Activated T-cell treated with anti-CD3 and anti-CD28 coated beads for 4 hours (primary cell): ENCODE measurements around the gene GRID1.
"Not testable (repeated sequence)": the region's sequence is repeated elsewhere in the genome, so short reads cannot be mapped to it uniquely, and the experiment has no call there.

Experiments
- DNase-seq: peaks from one replicate; pipeline ENCODE4 v3.0.0-alpha.2; 2020

GRID1 gene

DNA sequence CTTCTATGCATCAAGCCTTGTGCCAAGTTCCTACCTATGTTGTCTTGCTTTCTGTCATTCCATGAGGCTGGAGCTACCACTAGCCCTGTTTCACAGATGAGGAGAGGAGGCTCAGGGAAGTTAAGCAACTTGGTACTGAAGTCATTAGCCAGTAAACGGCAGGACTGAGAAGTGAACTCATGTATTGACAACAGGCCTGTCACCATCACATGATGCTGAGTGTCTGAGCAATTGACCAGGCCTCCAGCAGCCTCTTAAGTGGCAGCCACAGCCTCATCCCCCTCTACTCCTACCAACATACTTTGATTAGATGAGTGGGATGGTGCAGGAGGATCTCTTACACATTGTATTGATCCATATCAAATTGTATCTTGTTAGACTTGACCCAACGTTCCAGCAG is 317.6 kb downstream of the GRID1 start:
- no peak for DNase-seq

GRCh38 chr10:86048571-86048970 is 318.0 kb downstream of the GRID1 start:
- no peak for DNase-seq

DNA sequence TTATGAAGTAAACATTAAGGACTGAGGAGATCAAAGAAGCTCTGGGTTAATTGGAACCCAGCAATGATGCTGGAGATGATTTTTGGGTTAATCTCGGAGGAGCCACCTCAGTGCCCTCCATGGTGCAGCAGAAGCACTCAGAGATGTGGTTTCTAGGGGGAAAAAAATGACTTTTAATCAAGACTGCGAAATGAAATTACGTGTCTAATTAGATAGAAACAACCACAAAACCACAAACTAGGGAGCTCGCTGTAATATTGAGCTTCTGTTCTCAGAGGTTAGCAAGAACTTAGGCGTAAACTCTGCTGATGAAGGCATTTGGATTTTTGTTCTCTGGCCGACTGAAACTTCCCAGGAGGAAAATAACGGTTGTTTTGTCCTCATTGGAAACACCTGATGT is 319.0 kb downstream of the GRID1 start:
- no peak for DNase-seq

GRCh38 chr10:86046845-86047460 is 319.6 kb downstream of the GRID1 start:
- DNase-seq: no peak

DNA sequence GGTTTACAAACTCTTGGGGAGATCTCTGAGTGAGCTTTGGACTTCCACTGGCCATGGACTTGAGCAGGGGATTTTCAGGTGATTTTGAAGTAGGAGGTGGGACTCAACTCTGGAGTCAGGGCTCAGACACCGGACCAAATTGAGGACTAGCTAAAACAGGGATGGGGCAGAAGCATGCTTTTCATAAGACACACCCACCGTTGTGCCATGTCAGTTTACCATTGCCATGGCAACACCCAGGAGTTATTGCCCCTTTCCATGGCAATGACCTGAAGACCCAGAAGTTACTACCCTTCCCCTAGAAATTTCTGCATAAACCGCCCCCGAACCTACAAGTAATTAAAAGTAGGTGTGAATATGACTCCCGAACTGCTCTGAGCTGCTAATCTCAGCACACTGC is 320.7 kb downstream of the GRID1 start:
- DNase-seq: no peak

DNA sequence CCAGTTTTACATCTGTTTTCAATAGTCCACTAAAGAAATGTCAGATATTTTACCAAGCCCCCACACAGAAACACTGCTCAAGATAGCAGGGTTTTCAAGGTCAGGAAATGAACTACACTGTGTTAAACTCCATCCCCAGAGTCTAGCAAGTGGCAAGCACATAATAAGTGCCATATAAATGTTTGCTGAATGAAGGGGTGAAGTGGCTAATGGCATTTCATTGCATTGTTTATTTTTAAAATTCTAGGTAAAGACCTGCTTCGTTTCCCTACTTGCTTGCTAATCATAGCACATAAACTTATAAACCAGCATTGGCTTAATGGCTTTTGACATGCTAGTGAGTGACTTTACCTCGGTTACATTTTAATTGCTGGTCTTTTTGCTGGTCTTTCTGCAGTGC is 322.6 kb downstream of the GRID1 start:
- no peak for DNase-seq

GRCh38 chr10:86043236-86043635 is 323.4 kb downstream of the GRID1 start:
- DNase-seq: no peak

GRCh38 chr10:86042161-86042560 is 324.4 kb downstream of the GRID1 start:
- no peak for DNase-seq

DNA sequence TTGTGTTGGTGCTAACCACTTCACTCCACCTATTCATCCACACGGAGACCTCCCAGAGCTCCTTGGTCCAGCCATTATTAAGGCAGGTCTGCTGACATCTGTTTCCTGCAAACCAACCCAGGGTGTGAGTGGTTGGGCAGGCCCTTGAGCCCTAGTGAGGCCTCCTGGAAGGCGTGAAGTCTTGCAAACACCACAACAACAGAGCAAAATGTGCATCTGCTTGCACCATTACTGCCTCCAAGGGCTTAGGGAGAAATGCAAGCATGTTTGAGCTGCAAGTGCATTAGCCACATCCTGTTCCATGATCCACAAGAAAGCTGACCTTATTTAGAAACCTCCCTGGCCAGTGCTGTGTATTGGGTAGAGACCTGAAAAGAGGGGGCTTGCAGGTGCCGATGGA is 325.5 kb downstream of the GRID1 start:
- DNase-seq: no peak

DNA sequence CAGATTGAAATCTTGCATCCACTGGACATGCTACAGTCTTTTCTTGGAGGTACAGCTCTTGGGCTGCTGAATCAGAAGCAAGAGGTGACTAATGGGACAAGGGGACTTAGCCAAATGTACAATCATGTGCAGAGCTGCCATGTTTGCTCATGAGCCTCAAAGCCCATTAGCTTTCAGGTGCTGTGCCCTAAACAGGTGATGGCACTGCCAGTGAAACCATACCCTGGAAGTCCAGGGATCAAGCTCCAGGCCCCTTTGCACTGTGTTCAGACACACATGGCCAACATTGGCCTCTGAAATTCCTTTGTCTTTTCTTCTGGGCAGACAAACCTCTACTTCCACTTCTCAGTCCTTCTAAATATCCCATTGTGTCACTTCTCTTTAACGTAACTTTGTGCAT is 328.2 kb downstream of the GRID1 start:
- no peak for DNase-seq

GRCh38 chr10:86037096-86037495 is 329.5 kb downstream of the GRID1 start:
- no peak for DNase-seq

GRCh38 chr10:86036544-86036831 is 330.1 kb downstream of the GRID1 start:
- DNase-seq: no peak

- no peak for DNase-seq
These were observed 330.6 kb downstream of the GRID1 start for GRCh38 chr10:86035791-86036543.

DNA sequence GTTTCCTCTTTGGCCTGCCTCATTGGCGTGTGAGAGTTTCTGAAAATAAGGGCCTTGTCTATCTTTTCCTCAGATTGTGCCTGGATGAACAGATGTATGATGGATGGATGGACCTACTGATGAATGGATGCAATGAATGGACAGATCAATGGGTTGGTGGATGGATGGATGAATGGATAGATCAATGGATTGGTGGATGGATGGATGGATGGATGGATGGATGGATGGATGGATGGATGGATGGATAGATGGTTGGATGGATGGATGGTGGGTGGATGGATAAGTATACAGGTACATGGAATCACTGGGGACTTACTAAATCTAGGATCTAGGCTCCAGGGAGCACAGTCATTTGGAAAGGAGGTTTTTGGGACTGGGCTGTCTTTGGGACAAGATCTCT is 331.9 kb downstream of the GRID1 start:
- no peak for DNase-seq

- DNase-seq: no peak
These were observed 333.0 kb downstream of the GRID1 start for GRCh38 chr10:86033581-86033980.

DNA sequence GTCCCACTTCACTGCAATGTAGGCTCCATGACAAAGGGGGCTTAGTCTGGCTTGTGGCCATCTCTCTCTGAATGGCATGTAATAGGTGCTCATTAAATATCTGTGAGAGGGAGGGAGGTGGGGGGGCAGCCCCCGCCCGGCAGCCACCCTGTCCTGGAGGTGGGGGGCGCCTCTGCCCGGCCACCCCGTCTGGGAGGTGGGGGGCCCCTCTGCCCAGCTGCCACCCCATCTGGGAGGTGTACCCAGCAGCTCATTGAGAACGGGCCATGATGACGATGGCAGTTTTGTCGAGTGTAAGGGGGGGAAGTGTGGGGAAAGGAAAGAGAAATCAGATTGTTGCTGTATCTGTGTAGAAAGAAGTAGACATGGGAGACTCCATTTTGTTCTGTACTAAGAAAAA is 334.5 kb downstream of the GRID1 start:
- DNase-seq: not testable (repeated sequence)

- no peak for DNase-seq
These were observed 336.3 kb downstream of the GRID1 start for GRCh38 chr10:86030312-86030711.

GRCh38 chr10:86027346-86027745 is 339.2 kb downstream of the GRID1 start:
- no peak for DNase-seq

DNA sequence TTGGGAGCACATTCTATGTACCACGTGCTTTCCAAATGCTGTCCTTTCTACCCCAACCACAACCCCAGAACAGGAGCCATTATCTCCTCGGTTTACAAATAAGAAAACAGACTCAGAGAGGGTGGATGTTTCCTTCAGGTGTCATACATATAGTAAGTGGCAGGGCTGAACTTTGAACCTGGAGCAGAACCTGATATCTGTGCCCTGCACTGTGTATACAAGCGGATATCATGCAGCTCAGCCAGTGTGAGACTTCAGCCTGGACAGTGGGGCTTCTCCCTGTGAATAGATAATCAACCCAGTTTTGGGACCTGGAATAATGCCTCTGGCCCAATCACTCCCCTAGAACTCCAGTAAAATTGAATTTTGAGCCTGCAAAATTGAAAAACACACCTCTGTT is 341.1 kb downstream of the GRID1 start:
- no peak for DNase-seq

DNA sequence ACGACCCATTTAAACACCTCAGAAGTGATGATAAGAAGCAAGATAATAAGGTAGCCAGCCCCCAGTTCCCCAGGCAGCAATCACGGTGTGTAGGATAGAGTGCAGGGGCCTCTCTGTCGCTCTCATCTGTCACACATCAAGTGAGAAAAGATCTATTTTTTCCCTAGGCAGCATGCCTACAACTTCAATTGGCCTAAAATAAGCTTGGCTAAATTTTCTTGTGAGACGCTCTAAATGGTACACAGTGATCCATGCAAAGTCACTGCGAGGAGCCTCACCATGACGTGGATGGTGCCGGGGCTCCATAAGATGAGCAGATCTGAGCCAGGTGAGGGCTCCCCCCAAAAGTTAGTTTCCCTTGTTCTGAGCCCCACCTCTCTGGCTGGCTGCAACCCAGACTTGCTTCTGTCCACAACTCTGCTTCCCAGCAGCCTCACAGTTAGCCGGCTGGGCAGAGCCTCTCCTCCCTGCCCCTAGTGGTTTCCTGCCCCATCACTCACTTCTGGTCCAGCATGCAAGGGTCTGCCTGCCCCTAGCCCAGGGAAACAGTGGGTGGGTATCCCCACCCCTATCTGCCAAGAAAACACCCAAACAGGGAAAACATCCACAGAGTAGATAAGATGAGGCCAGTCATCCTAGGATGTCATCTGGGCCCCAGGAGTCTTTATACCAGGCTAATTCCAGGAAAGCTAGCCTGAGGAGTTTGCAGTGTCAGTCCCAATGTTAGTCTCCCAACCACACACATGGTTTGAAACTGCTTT is 342.1 kb downstream of the GRID1 start:
- no peak for DNase-seq

DNA sequence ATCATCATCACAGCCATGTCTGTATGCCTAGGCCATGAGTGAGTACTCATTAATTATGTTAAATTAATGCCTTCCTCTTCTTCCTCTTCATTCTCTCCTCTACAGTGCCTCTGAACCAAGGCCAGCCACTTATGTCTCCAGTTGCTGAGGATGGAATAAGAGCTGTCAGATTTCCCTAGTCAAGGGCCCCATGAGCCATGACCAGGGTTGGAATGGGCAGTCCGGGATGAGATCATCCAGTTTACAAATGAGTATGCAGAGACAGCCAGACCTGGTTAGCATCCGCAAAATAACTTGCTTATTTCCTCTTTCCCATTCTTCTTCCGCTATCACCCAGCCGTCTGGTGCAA is 342.7 kb downstream of the GRID1 start:
- DNase-seq: no peak

DNA sequence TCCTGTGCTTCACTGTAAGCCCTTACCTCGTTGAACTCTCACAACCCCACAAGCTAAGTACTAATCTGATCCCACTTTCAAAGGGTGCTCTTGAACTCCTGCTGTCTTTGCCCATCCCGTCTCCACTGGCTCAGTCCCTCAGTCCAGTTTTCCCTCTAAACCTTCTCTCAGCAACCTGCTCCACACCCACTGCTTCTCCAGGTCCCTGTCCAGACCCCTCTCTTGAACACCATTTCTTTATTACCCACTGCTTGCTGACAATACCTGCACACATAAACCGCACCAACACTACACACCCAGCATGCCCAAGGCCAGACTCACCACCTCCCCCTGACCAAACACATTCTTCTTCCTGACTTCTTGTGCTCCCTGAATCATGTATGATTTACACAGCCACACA is 343.3 kb downstream of the GRID1 start:
- no peak for DNase-seq

DNA sequence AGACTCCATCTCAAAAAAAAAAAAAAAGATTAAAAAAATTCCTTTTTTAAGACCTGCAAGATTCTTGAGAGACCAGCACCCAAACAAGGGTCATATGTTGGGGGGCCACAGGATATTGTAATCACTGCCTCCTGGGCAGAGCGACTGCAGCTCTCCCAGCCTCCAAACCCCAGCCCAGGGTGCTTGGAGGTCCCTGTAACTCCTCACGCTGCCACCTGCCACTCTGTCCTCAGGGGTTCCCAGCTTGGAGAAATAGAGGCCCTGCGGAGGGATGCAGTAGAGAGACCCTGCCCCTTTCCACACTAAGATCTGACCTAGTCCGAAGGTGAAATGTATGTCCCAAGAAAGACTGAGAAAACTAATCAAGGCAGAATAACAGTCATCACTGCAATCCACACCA is 343.7 kb downstream of the GRID1 start:
- DNase-seq: no peak

DNA sequence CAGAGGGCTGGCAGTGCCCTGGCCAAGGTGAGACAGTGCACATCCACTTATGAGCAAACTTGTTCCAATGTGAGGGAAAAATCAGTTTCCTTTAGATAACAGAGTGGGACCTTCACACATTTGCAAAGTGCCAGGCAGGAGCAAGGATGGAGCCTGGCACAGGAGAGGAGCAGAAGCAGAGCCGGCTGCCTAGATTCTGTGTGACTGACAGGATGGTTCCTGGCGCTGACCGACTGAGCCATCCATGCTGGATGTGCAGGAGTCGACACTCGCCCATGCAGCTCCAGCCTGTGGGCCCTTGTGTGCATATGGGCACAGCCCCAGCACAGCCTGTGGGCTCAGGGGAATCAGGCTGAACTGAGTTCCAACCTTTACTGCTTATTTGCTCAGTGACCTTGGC is 346.5 kb downstream of the GRID1 start:
- DNase-seq: no peak

DNA sequence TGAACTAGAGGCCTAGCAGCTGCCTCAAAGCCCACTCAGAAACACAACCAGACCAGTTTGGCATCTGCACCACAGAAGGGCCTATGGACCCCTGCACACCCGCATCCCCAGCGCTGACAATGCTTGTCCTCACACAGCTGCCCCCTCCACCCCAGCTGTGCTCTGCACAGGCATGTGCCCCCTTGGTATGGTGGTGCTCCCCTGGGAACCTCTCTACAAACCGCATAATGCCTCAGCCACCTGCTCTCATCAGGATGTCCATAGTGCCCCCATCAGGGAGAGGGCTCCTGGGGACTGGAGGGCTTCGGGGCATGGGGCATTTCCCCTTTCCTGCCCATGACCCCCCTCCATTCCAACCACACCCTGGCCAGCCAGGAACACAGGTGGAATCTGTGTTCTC is 347.5 kb downstream of the GRID1 start:
- DNase-seq: no peak
